Erythroblast (primary cell): ENCODE measurements around the gene OR2AP1.

Experiments used
- GATA1 ChIP-seq: IDR thresholded peaks from 2 replicates; pipeline ENCODE4 v1.6.1; 2011; ENCODE audit warnings: low read depth, mild to moderate bottlenecking, control low read depth, low read length, moderate library complexity
- POLR2A ChIP-seq: IDR thresholded peaks from 2 replicates; pipeline ENCODE4 v1.6.1; 2011; ENCODE audit warnings: mild to moderate bottlenecking, low read length

GRCh38 chr12:55548756-55549155, 23.5 kb upstream of the OR2AP1 start:
- TF ChIP-seq POLR2A (no peak), GATA1 (no peak)
